ENCODE data around the gene OR11G2.

OR11G2 gene

DNA sequence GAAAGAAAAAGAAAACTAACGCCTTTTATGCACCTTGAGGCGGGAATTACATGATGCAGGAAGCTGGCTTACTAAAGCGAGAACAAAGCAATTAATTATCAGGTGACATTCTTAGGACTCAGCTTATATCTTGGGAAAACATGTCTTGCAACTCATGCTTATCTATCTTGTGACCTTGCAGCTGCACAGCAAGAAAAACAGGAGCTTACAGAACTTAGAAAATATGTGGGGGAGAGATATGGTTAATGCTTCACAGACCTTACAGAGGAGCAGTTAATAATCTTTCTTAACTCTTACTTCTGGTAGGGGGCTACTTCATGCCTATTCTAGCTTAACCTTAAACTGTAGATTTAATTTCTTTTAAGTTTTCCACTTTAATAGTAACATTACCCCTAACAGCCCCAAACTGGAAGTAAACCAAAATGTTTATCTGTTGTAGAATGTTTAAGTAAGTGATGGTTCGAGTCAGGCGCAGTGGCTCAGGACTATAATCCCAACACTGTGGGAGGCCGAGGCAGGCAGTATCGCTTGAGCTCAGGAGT lies 13.2 kb upstream of the OR11G2 start:
- Histone ChIP-seq H3K27me3 (ENCODE audit: insufficient read depth, low read length, poor library complexity, severe bottlenecking) (no peaks in the 10 kb centered on the region), H3K9ac (ENCODE audit: low read depth, low read length, poor library complexity, severe bottlenecking) (no peak overlapping the region), H3K9me2 (replicated peaks; ENCODE audit: low read depth, low read length) (no peaks in the 10 kb centered on the region), H3K79me2 (ENCODE audit: insufficient read depth, low read length) (no peaks in the 10 kb centered on the region), H3K36me3 (ENCODE audit: insufficient read depth, low read length) (no peaks in the 10 kb centered on the region), H3K9me3 (ENCODE audit: insufficient read depth, low read depth, low read length) (no peaks in the 10 kb centered on the region), H3F3A (ENCODE audit: low read depth) (no peaks in the 10 kb centered on the region), H3K4me3 (ENCODE audit: low read length, poor library complexity, severe bottlenecking) (no peak overlapping the region), H3K4me1 (ENCODE audit: insufficient read depth, low read length, poor library complexity, severe bottlenecking) (no peaks in the 10 kb centered on the region), H2AFZ (ENCODE audit: low read length) (no peak overlapping the region), H4K20me1 (ENCODE audit: insufficient read depth, low read length, poor library complexity, severe bottlenecking) (no peaks in the 10 kb centered on the region), H3K4me2 (ENCODE audit: low read depth, low read length, poor library complexity, severe bottlenecking) (no peak overlapping the region)
- no peak for TF ChIP-seq EZH2phosphoT487 (IDR thresholded peaks at IDR 0.05; ENCODE audit: borderline replicate concordance)
- TF ChIP-seq, protein P1, sequence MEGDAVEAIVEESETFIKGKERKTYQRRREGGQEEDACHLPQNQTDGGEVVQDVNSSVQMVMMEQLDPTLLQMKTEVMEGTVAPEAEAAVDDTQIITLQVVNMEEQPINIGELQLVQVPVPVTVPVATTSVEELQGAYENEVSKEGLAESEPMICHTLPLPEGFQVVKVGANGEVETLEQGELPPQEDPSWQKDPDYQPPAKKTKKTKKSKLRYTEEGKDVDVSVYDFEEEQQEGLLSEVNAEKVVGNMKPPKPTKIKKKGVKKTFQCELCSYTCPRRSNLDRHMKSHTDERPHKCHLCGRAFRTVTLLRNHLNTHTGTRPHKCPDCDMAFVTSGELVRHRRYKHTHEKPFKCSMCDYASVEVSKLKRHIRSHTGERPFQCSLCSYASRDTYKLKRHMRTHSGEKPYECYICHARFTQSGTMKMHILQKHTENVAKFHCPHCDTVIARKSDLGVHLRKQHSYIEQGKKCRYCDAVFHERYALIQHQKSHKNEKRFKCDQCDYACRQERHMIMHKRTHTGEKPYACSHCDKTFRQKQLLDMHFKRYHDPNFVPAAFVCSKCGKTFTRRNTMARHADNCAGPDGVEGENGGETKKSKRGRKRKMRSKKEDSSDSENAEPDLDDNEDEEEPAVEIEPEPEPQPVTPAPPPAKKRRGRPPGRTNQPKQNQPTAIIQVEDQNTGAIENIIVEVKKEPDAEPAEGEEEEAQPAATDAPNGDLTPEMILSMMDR (conservative IDR thresholded peaks at IDR 0.05; ENCODE audit: low read length), result no peak

DNA sequence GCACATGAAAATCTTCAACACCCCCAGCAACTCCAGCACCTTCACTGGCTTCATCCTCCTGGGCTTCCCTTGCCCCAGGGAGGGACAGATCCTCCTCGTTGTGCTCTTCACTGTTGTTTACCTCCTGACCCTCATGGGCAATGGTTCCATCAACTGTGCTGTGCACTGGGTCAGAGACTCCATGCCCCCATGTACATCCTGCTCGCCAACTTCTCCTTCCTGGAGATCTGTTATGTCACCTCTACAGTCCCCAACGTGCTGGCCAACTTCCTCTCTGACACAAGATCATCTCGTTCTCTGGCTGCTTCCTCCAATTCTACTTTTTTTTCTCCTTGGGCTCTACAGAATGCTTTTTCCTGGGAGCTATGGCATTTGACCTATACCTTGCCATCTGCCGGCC lies 11.5 kb upstream of the OR11G2 start:
- H3K27me3 ChIP-seq (ENCODE audit: insufficient read depth, low read length, poor library complexity, severe bottlenecking), result no peaks in the 10 kb centered on the region
- no peaks in the 10 kb centered on the region for H3K9me3 ChIP-seq (ENCODE audit: insufficient read depth, low read depth, low read length)
- H3K9ac ChIP-seq (ENCODE audit: low read depth, low read length, poor library complexity, severe bottlenecking), result no peak overlapping the region
- H3K4me1 ChIP-seq (ENCODE audit: insufficient read depth, low read length, poor library complexity, severe bottlenecking), result no peaks in the 10 kb centered on the region
- H3K79me2 ChIP-seq (ENCODE audit: insufficient read depth, low read length), result no peaks in the 10 kb centered on the region
- no peaks in the 10 kb centered on the region for H4K20me1 ChIP-seq (ENCODE audit: insufficient read depth, low read length, poor library complexity, severe bottlenecking)
- H3K4me3 ChIP-seq (ENCODE audit: low read length, poor library complexity, severe bottlenecking), result no peak overlapping the region
- H3K4me2 ChIP-seq (ENCODE audit: low read depth, low read length, poor library complexity, severe bottlenecking), result no peak overlapping the region
- no peaks in the 10 kb centered on the region for H3K9me2 ChIP-seq (replicated peaks; ENCODE audit: low read depth, low read length)
- H3K36me3 ChIP-seq (ENCODE audit: insufficient read depth, low read length), result no peaks in the 10 kb centered on the region
- TF ChIP-seq, protein P1 (conservative IDR thresholded peaks at IDR 0.05; ENCODE audit: low read length), result no peak
- TF ChIP-seq EZH2phosphoT487 (IDR thresholded peaks at IDR 0.05; ENCODE audit: borderline replicate concordance), result no peak
- H3F3A ChIP-seq (ENCODE audit: low read depth), result no peaks in the 10 kb centered on the region
- no peak overlapping the region for H2AFZ ChIP-seq (ENCODE audit: low read length)

DNA sequence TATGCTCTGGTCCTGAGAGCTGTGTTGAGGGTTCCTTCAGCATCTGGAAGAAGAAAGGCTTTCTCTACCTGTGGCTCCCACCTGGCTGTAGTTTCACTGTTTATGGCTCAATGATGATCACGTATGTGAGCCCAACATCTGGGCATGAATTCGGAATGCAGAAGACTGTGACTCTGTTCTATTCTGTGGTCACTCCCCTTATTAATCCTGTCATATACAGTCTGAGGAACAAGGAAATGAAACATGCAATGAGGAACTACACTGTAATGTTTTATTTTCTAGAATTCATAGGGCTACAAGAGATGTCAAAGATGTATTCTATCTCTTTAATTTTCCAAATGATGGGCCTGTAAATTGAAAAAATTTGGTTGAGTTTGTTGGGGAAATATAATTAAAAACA lies 10.8 kb upstream of the OR11G2 start:
- Histone ChIP-seq H4K20me1 (ENCODE audit: insufficient read depth, low read length, poor library complexity, severe bottlenecking) (no peaks in the 10 kb centered on the region), H3K36me3 (ENCODE audit: insufficient read depth, low read length) (no peaks in the 10 kb centered on the region), H3K4me3 (ENCODE audit: low read length, poor library complexity, severe bottlenecking) (no peak overlapping the region), H3K79me2 (ENCODE audit: insufficient read depth, low read length) (no peaks in the 10 kb centered on the region), H3K9me3 (ENCODE audit: insufficient read depth, low read depth, low read length) (no peaks in the 10 kb centered on the region), H3F3A (ENCODE audit: low read depth) (no peaks in the 10 kb centered on the region), H3K4me2 (ENCODE audit: low read depth, low read length, poor library complexity, severe bottlenecking) (no peak overlapping the region), H3K4me1 (ENCODE audit: insufficient read depth, low read length, poor library complexity, severe bottlenecking) (no peaks in the 10 kb centered on the region), H2AFZ (ENCODE audit: low read length) (no peak overlapping the region), H3K9ac (ENCODE audit: low read depth, low read length, poor library complexity, severe bottlenecking) (no peak overlapping the region), H3K9me2 (replicated peaks; ENCODE audit: low read depth, low read length) (no peaks in the 10 kb centered on the region), H3K27me3 (ENCODE audit: insufficient read depth, low read length, poor library complexity, severe bottlenecking) (no peaks in the 10 kb centered on the region)
- no peak for TF ChIP-seq EZH2phosphoT487 (IDR thresholded peaks at IDR 0.05; ENCODE audit: borderline replicate concordance)
- TF ChIP-seq, protein P1 (conservative IDR thresholded peaks at IDR 0.05; ENCODE audit: low read length), result no peak

All from Loucy (cell line).